ENCODE measurements around the gene PTAFR.

The PTAFR gene

DNA sequence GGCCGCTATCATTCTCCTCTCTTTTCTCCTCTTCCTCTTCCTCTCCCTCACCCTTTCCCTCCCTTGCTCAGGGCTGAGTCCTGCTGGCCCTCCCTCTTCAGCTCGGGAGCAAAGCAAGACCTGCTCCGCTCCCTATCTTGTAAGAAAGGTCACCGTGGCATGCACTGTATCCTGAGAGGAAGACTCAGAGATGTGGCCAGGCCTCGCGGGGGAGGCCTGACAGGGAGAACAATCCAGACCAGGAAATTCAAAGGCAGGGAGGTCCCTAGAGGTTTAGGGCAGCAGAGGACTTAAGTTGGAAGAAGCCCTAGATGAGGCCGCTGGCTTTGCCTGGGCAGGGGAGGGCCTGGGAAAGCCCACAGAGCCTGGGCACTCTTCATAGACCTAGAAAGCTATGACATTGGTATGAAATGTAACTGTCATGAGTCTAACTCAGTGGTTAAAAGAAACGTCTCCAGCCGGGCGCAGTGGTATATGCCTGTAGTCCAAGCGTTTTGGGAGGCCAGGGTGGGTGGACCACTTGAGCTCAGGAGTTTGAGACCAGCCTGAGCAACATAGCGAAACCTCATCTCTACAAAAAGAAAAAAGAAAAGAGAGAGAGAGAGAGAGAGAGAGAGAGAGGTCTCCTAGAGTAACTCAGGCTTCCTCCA is 14.6 kb upstream of the PTAFR start:
- no peak overlapping the region for H3K4me3 ChIP-seq (ENCODE audit: low read length)
- TF ChIP-seq, protein P1, sequence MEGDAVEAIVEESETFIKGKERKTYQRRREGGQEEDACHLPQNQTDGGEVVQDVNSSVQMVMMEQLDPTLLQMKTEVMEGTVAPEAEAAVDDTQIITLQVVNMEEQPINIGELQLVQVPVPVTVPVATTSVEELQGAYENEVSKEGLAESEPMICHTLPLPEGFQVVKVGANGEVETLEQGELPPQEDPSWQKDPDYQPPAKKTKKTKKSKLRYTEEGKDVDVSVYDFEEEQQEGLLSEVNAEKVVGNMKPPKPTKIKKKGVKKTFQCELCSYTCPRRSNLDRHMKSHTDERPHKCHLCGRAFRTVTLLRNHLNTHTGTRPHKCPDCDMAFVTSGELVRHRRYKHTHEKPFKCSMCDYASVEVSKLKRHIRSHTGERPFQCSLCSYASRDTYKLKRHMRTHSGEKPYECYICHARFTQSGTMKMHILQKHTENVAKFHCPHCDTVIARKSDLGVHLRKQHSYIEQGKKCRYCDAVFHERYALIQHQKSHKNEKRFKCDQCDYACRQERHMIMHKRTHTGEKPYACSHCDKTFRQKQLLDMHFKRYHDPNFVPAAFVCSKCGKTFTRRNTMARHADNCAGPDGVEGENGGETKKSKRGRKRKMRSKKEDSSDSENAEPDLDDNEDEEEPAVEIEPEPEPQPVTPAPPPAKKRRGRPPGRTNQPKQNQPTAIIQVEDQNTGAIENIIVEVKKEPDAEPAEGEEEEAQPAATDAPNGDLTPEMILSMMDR (IDR thresholded peaks at IDR 0.05; ENCODE audit: insufficient read depth, low read depth, low read length, missing control alignments) = no peak
- DNase-seq (ENCODE audit: low read depth) = no peak

DNA sequence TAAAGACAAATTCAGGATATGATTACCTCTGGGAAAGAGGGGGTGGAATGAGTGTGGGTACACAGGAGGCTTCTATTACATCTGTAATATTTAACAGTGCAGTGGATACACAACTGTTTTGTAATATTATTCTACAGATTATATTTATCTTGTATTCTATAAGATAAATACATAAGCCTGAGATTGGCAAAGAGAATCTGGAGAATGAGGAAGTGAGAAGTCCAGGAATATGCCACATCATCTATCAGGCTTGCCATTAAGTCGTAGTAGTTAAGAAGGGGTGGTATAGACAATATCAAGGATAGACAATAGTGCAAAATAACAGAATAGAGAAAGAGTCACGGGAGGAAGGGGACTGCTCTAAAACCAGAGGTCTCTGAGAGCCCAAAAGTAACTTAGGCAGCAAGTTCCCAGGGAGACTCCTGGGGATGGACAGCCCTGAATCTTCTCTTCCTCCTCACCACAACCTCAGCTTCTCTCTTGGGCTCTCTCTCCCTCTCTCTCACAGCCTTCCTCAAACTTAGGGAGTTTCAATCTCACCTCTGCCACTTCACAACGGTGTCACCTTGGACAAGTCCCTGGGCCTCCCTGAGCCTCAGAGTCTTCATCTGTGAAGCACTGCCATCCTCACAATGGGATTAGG is 14.0 kb upstream of the PTAFR start:
- peak; percentile 42 for DNase-seq (ENCODE audit: low read depth)
- no peak overlapping the region for H3K4me3 ChIP-seq (ENCODE audit: low read length)
- TF ChIP-seq, protein P1 (IDR thresholded peaks at IDR 0.05; ENCODE audit: insufficient read depth, low read depth, low read length, missing control alignments) = no peak

DNA sequence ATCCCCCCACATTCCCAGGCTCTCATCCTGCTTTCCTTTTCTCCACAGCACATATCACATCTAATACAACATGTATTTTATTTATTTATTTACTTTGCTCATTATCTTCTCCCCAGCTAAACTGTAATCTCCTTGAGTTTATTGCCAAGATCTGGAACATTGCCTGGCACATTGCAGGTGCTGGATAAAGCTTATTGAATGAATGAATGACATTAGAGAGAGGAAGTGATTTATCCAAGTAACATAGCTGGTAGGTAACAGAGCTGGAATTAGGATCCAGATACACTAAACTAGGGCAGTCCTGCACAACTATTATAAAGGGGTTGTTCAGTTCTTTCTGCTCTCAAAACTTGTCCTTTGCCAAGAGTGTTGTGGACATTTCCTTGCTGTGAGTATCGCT is 8.6 kb upstream of the PTAFR start:
- DNase-seq (ENCODE audit: low read depth) = no peak
- no peak overlapping the region for H3K4me3 ChIP-seq (ENCODE audit: low read length)
- TF ChIP-seq, protein P1 (IDR thresholded peaks at IDR 0.05; ENCODE audit: insufficient read depth, low read depth, low read length, missing control alignments) = no peak

DNA sequence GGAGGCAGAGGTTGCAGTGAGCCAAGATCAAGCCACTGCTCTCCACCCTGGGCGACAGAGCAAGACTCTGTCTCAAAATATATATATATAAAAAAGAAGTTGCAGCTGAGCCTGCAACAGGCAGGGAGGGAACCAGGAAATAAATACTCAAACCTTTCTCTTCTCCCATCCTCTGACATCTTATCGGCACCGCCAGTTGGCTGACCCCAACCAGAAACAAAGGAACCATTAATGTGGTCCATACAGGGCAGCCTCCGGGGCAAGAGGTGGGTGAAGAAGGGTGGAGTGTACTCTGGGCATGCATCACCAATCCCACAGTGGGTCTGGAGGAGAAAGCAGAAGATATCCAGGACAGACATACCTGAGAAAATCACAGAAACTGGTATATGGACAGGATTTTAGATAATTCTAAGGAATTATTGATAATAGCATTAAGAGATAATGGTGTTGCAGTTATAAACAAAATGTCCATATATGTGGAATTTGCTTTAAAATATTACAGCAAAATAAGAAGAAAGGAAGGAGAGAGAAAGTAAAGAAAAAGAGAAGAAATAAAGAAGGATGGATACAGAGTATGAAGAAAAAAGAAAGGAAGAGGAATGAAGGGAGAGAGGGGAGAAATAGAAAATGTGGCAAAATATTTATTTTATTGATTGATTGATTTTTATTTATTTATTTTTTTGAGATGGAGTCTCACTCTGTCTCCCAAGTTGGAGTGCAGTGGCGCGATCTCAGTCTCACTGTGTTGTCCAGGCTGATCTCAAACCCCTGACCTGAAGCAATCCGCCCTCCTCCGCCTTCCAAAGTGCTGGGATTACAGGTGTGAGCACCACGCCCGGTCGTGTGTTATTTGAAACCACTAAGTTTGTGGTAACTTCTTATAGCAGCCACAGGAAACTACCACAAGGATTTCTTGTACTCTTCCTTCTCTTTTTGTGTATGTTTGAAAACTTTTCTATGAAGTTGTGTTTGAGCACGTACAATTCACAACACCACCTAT is 4.1 kb upstream of the PTAFR start:
- no peak overlapping the region for H3K4me3 ChIP-seq (ENCODE audit: low read length)
- TF ChIP-seq, protein P1 (IDR thresholded peaks at IDR 0.05; ENCODE audit: insufficient read depth, low read depth, low read length, missing control alignments) = no peak
- no peak for DNase-seq (ENCODE audit: low read depth)

DNA sequence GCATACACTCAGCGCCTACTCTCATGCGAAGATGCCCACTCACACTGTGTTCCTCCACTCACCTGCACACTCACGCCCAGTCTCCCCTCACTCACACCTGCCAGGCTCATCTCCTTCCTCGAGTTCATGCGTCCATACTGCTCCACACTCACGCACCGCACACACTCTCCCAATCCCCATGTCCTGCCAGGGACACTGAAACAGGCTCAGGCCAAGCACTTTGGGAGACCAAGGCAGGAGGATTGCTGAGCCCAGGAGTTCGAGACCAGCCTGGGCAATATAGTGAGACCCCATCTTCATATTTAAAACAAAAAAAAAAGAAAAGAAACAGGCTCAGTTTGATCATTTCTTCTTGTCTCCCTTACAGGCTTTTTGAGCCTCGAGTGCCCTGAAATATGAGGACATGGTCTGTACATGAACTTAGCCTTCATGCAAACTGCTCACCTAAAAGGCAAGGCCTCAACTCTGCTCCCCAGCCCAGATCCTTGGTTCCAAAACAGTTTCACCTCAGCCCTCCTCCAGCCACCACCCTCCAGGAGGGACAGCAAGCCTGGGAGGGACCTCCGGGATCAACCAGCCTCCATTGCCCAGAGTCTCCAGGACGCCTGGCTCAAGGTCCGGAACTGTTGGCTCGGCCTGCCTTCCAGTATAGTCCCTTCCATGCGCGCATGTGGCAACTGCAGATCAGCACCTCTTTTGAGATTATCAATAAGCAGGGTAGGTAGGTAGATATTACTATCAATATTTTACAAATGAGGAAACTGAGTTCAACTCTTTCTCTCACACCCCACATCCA is 2.4 kb upstream of the PTAFR start:
- TF ChIP-seq, protein P1 (IDR thresholded peaks at IDR 0.05; ENCODE audit: insufficient read depth, low read depth, low read length, missing control alignments) = no peak
- no peak for DNase-seq (ENCODE audit: low read depth)
- no peak overlapping the region for H3K4me3 ChIP-seq (ENCODE audit: low read length)

DNA sequence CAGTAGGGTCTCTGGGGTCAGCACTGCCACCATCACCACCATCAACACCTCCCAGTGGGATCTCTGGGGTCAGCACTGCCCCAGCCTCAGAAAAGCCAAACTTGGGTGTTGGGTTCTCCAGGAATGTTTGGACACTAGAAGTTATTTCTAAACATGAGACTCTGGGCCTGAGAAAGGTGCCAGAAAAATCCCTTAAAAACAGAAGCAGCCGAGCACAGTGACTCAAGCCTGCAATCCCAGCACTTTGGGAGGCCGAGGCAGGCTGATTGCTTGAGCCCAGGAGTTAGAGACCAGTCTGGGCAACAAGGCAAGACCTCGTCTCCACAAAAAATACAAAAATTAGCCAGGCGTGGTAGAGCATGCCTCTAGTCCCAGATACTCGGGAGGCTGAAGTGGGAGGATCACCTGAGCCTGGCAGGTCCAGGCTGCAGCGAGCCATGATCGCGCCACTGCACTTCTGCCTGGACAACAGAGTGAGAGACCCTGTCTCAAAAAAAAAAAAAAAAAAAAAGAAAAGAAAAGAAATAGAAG is 470 bp downstream of the PTAFR start:
- TF ChIP-seq, protein P1 (IDR thresholded peaks at IDR 0.05; ENCODE audit: insufficient read depth, low read depth, low read length, missing control alignments) = no peak
- no peak for DNase-seq (ENCODE audit: low read depth)
- no peak overlapping the region for H3K4me3 ChIP-seq (ENCODE audit: low read length)

Data from epithelial cell of esophagus (primary cell).